C4-2B (cell line): ENCODE data around the gene MAT2B.
A peak's percentile ranks its signal among the peaks of the same experiment; 100 is the strongest.

Experiments
- H3K27ac ChIP-seq: fragments of 450-650 bp; 2 replicates; pipeline ENCODE4 v1.5.1; 2017
- ZFX ChIP-seq: fragments of 450-650 bp; IDR thresholded peaks from 2 replicates; pipeline ENCODE4 v1.6.1; 2017
- TF ChIP-seq, protein P1 (sequence below): fragments of 450-650 bp; conservative IDR thresholded peaks from 2 replicates; pipeline ENCODE4 v1.5.1; 2017; ENCODE audit warnings: mild to moderate bottlenecking

The MAT2B gene

DNA sequence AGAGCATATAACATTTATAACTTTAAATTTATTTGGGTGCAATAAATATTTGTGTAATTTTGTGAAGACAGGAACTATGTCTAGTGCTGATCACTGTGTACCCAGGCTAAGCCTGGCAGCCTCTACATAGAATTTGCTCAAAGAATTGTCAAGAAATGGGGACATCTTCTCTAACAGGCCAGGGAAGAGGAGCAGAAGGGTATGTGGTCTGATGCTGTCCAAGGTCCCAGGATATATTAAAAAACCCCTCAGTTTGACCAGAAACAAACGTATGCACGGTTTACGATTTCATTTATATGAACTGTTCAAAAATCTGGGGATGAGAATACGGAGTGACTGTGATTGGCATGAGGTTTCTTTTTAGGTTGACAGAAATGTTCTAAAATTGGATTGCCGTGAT lies 55.9 kb downstream of the MAT2B start:
- no peak overlapping the region for H3K27ac ChIP-seq
- TF ChIP-seq, protein P1, sequence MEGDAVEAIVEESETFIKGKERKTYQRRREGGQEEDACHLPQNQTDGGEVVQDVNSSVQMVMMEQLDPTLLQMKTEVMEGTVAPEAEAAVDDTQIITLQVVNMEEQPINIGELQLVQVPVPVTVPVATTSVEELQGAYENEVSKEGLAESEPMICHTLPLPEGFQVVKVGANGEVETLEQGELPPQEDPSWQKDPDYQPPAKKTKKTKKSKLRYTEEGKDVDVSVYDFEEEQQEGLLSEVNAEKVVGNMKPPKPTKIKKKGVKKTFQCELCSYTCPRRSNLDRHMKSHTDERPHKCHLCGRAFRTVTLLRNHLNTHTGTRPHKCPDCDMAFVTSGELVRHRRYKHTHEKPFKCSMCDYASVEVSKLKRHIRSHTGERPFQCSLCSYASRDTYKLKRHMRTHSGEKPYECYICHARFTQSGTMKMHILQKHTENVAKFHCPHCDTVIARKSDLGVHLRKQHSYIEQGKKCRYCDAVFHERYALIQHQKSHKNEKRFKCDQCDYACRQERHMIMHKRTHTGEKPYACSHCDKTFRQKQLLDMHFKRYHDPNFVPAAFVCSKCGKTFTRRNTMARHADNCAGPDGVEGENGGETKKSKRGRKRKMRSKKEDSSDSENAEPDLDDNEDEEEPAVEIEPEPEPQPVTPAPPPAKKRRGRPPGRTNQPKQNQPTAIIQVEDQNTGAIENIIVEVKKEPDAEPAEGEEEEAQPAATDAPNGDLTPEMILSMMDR: no peak
- TF ChIP-seq ZFX: no peak

DNA sequence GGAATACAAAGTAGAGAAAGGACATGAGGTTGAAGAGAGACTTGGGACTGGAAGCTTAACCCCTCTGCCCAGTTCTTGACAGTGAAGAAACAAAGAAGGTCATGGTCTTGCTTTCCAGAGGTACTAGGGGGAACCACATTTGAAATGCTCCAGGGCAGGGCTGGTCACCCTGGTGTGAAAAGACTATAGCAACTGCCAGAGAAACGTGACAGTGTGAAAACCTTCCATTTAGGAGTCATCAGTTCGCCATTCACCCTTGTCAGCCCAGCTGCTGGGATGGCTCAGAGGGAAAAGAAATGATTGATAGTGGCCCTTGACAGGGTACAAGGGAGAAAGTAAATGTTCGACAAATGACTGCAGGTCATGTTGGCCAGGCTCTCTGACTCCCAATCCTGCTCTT lies 56.7 kb downstream of the MAT2B start:
- TF ChIP-seq, protein P1: no peak
- no peak for TF ChIP-seq ZFX
- H3K27ac ChIP-seq: no peak overlapping the region

DNA sequence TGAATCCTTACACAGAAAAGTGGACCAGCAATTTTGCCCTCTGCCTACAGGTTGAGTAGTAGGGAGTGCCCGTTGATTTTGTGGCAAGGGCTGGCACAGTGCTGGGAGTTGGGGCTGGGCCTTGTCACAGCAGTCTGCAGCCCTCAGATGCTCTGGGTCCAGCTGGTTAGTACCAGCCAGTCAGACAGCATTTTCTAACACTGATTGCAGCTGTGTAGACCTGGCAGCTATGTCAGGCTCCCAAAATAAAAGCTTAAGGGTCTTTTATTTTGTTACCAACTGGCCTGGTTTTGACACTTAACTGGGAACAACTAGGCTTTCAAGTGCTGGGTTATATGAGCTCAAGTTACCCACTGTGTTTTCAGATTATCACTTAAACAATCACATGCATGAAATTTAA lies 57.7 kb downstream of the MAT2B start:
- H3K27ac ChIP-seq: no peak overlapping the region
- TF ChIP-seq, protein P1: no peak
- TF ChIP-seq ZFX: no peak

DNA sequence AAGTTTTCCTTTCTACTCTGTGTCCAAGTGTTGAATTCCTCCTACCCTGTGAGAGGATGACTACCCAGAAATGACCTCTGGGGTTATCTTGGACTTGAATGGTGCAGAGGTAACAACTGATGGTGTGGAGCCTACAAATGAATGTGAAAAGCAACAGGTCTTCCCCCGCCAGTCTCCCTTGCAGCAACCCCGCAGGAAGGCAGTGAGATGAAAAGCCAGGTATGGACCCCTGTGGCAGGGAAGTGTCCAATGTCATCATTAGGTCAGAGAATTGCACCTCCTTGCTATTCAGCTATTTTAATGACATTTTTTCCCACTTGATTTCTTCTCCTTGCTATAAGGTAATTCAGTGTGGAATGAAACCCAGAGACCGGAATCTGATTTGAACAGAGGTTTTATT lies 58.5 kb downstream of the MAT2B start:
- H3K27ac ChIP-seq: no peak overlapping the region

DNA sequence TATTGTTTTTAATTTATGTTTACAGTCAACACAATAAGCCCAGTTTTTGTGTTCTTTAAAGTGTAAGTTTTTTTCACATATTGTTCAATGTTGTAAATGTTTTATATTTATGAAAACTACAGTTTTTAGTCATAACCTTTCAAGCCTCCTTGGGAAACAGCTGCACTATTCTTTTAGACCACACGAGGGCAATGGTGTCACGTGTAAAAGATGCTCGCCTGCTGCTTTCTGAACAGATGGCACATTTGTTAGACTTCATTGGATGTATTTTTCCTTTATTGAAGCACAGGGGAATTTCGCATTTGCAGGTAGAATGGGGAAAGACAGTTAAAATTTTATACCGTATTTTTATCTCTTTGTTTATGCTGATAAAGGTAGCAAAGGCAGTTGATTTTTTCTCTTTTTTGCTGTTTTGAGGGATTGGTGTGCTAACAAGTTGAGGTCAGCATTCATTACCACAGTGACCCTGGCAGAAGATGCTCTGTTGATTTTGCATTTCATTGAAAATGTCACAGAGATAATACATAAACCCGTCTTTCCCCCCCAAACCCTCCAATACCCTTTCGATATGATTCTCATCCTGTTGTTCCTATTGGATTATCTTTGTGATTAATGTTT lies 59.0 kb downstream of the MAT2B start:
- H3K27ac ChIP-seq: no peak overlapping the region
- no peak for TF ChIP-seq ZFX
- TF ChIP-seq, protein P1: peak; percentile 91

More for the DNA sequence above, 58.5 kb downstream of the MAT2B start:
- no peak for TF ChIP-seq ZFX
- TF ChIP-seq, protein P1: no peak

DNA sequence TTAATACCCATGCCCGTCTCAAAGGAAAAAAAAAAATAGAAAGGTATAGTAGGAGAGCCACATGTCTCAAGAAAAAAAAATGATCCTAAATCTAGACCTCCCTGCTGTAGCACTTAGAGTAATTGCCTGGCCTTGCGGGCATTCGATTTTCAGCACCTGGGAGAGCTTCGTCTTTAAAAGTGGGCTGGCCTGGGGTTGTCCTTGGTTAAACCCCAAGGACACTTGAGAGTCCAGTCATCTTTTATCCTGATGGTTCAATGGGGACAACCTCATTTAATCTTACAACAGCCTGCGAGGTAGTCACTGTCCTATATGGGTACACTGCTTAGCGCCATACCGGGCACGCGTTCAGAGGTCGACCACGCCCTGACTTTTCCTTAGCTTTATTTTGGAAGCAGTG lies 60.1 kb downstream of the MAT2B start:
- TF ChIP-seq, protein P1: no peak
- no peak for TF ChIP-seq ZFX
- no peak overlapping the region for H3K27ac ChIP-seq

DNA sequence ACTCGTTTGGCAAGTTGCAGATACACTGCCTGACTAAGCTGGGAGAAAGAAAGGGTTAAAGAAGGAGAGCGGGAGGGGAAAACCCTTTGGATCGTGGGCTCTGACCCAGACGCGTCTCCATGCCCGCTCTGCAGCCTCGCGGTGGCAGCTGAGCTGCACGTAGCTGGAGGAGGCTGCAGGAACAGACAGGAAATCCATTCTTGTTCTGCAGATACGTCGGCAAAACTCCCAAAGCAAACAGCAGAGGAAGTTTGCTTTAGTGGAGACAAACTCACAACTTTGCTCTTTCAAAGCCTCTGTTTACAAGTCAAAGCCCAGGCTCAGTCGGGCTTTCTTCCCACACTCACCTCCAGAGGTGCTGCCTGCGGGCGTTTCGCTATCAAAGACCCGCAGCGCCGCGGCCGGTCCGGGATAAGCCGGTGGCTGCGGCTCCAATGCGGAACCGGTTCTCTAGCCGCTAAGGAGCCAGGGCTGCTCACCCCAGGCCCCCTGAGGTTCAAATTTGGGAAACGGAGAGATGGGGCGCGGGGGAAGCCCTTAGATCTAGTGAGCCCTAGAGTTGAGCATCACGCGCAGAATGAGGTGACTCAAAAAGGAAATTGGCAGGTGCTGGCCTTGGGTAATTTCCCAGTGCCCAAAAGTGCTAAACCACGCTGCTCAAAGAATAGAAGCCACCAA lies 60.7 kb downstream of the MAT2B start:
- TF ChIP-seq, protein P1: peak; percentile 27
- TF ChIP-seq ZFX: no peak
- H3K27ac ChIP-seq: no peak overlapping the region; the same call in 1 of the 2 replicates
